Right ventricle myocardium inferior (tissue), 1 donor: ENCODE measurements around the gene GPR150. TPM values are rescaled to one million over a fixed set of nuclear protein-coding genes. Genes with fewer than 3 reads are reported as not detected.

Source experiments
- ATAC-seq: fragments of 200-7000 bp; cut with Tn5 transposase; one replicate; pipeline ENCODE4 v1.9.1; 2020; ENCODE audit warnings: mild to moderate bottlenecking, moderate library complexity
- DNase-seq: peaks from one replicate; pipeline ENCODE4 v3.0.0; 2021; ENCODE audit errors: missing footprints
- intact Hi-C: fragments of 100-400 bp; cut with DNase I; formaldehyde crosslinking; loops from one replicate; pipeline ENCODE4 v1.11.0; 2022
- long read RNA-seq: library from polyadenylated mRNA; unstranded; transcript quantifications from one replicate; pipeline ENCODE4 v2.0.0, GENCODE V29; 2021
- total RNA-seq: library from RNA; stranded (reverse); fragmentation: NEBNext Ultra II Directional; extraction: Animal tissue kit (Norgen Biotek cat#: 25700); gene quantifications from one replicate; pipeline ENCODE4 v1.2.1, GENCODE V29; 2021
- donor health status: DM: no; HTN: yes; CAD: no; lungs with severe emphysema.

Gene GPR150
- total RNA-seq: not detected
- long read RNA-seq: 0 reads

GRCh38 chr5:95620030-95620869 lies at the start of gene GPR150:
GPR150 (plus strand) TSS chr5:95620087; CDS start chr5:95620276, 189 bp downstream.
- intact Hi-C loops: no loop called here
- ATAC-seq (peak; percentile 74), DNase-seq (peak; percentile 83)

- ATAC-seq (no peak), DNase-seq (no peak)
- intact Hi-C loops: no loop called here
These were observed 47.9 kb upstream of the GPR150 start for GRCh38 chr5:95572016-95572415.

GRCh38 chr5:95581576-95581975 lies 38.3 kb upstream of the GPR150 start:
- DNase-seq (no peak), ATAC-seq (no peak)
- intact Hi-C loops: no loop called here

- ATAC-seq (no peak), DNase-seq (no peak)
- intact Hi-C loops: no loop called here
These were observed 35.9 kb upstream of the GPR150 start for GRCh38 chr5:95583992-95584391.

GRCh38 chr5:95590880-95591279 lies 29.0 kb upstream of the GPR150 start:
- intact Hi-C loops: no loop called here
- DNase-seq (no peak), ATAC-seq (no peak)

- ATAC-seq: no peak
- DNase-seq: no peak
These were observed 28.4 kb upstream of the GPR150 start for GRCh38 chr5:95591490-95591901.

GRCh38 chr5:95595289-95595931 lies 24.5 kb upstream of the GPR150 start:
- DNase-seq (no peak), ATAC-seq (no peak)
- intact Hi-C loops: no loop called here

More at GRCh38 chr5:95591490-95591901, 28.4 kb upstream of the GPR150 start:
- intact Hi-C loops: no loop called here

- intact Hi-C loops: no loop called here
- ATAC-seq (no peak), DNase-seq (no peak)
These were observed 20.6 kb upstream of the GPR150 start for GRCh38 chr5:95599252-95599651.

GRCh38 chr5:95600557-95600956 lies 19.3 kb upstream of the GPR150 start:
- DNase-seq (no peak), ATAC-seq (no peak)
- intact Hi-C loops: no loop called here

- ATAC-seq (no peak), DNase-seq (no peak)
- intact Hi-C loops: no loop called here
These were observed 14.1 kb upstream of the GPR150 start for GRCh38 chr5:95605786-95606185.

- intact Hi-C loops: no loop called here
- DNase-seq (no peak), ATAC-seq (no peak)
These were observed 13.5 kb upstream of the GPR150 start for GRCh38 chr5:95606419-95606818.

GRCh38 chr5:95609711-95610110 lies 10.2 kb upstream of the GPR150 start:
- intact Hi-C loops: no loop called here
- no peak for DNase-seq
- ATAC-seq: no peak

GRCh38 chr5:95610546-95610945 lies 9.3 kb upstream of the GPR150 start:
- no peak for DNase-seq
- ATAC-seq: no peak
- intact Hi-C loops: no loop called here

- no peak for ATAC-seq
- intact Hi-C loops: no loop called here
- no peak for DNase-seq
These were observed 8.5 kb upstream of the GPR150 start for GRCh38 chr5:95611396-95611795.

- ATAC-seq: no peak
- intact Hi-C loops: no loop called here
- no peak for DNase-seq
These were observed 6.4 kb upstream of the GPR150 start for GRCh38 chr5:95613514-95613913.

GRCh38 chr5:95615164-95615467 lies 4.8 kb upstream of the GPR150 start:
- DNase-seq (no peak), ATAC-seq (no peak)
- intact Hi-C loops: no loop called here

GRCh38 chr5:95617057-95617456 lies 2.8 kb upstream of the GPR150 start:
- DNase-seq (no peak), ATAC-seq (no peak)
- intact Hi-C loops: no loop called here

GRCh38 chr5:95619096-95619495 lies 791 bp upstream of the GPR150 start:
- intact Hi-C loops: no loop called here
- ATAC-seq (no peak), DNase-seq (no peak)

GRCh38 chr5:95619514-95620029 lies 315 bp upstream of the GPR150 start:
- DNase-seq (no peak), ATAC-seq (no peak)
- intact Hi-C loops: no loop called here
